NCI-H128 (cell line): Measurements from ENCODE around the gene SELENOT.
"Not testable (repeated sequence)": the region's sequence is repeated elsewhere in the genome, so short reads cannot be mapped to it uniquely, and the experiment has no call there.

Experiments used
- DNase-seq: peaks from one replicate; lab custom pipeline; 2025; ENCODE audit not compliant: unreplicated experiment; lab: John Stamatoyannopoulos, UW

The SELENOT gene

GRCh38 chr3:150607267-150608065 is 4.3 kb downstream of the SELENOT start:
- DNase-seq: no peak

GRCh38 chr3:150609988-150610387 is 6.9 kb downstream of the SELENOT start:
- no peak for DNase-seq

- DNase-seq: no peak
Observed at GRCh38 chr3:150610785-150611184, 7.7 kb downstream of the SELENOT start.

- no peak for DNase-seq
Observed at GRCh38 chr3:150611666-150612065, 8.5 kb downstream of the SELENOT start.

- DNase-seq: no peak
Observed at GRCh38 chr3:150612494-150612893, 9.4 kb downstream of the SELENOT start.

GRCh38 chr3:150613034-150613433 is 9.9 kb downstream of the SELENOT start:
- DNase-seq: no peak

- no peak for DNase-seq
Observed at GRCh38 chr3:150613709-150614480, 10.8 kb downstream of the SELENOT start.

- no peak for DNase-seq
Observed at GRCh38 chr3:150620002-150620689, 17.0 kb downstream of the SELENOT start.

- DNase-seq: not testable (repeated sequence)
Observed at GRCh38 chr3:150622955-150623354, 19.8 kb downstream of the SELENOT start.

- no peak for DNase-seq
Observed at GRCh38 chr3:150623945-150624344, 20.8 kb downstream of the SELENOT start.

- no peak for DNase-seq
Observed at GRCh38 chr3:150626148-150626930, 23.2 kb downstream of the SELENOT start.

- DNase-seq: no peak
Observed at GRCh38 chr3:150627557-150627956, 24.4 kb downstream of the SELENOT start.

- no peak for DNase-seq
Observed at GRCh38 chr3:150631515-150632221, 28.5 kb downstream of the SELENOT start.

GRCh38 chr3:150635076-150635475 is 32.0 kb downstream of the SELENOT start:
- no peak for DNase-seq

- DNase-seq: no peak
Observed at GRCh38 chr3:150635526-150635925, 32.4 kb downstream of the SELENOT start.

GRCh38 chr3:150636258-150636657 is 33.1 kb downstream of the SELENOT start:
- no peak for DNase-seq

- DNase-seq: no peak
Observed at GRCh38 chr3:150639262-150639661, 36.1 kb downstream of the SELENOT start.

- no peak for DNase-seq
Observed at GRCh38 chr3:150640256-150640655, 37.1 kb downstream of the SELENOT start.

- no peak for DNase-seq
Observed at GRCh38 chr3:150653110-150653561, 50.0 kb downstream of the SELENOT start.

- DNase-seq: no peak
Observed at GRCh38 chr3:150656316-150656715, 53.2 kb downstream of the SELENOT start.
